SK-N-MC (cell line): ENCODE data around the gene DYNLT4.
"Not testable (repeated sequence)": the region's sequence is repeated elsewhere in the genome, so short reads cannot be mapped to it uniquely, and the experiment has no call there.

Source experiments
- EZH2 ChIP-seq: fragments of 200-600 bp; sonication (generic); IDR thresholded peaks from one replicate; pipeline ENCODE4 v1.6.1; 2017; ENCODE audit warnings: antibody characterized with exemption
- FOXP2 ChIP-seq: optimal IDR thresholded peaks from 2 replicates; pipeline ENCODE3; 2011; ENCODE audit warnings: mild to moderate bottlenecking, moderate library complexity; ENCODE audit not compliant: insufficient read depth; ENCODE audit errors: extremely low read length, control extremely low read depth
- POLR2AphosphoS5 ChIP-seq: IDR thresholded peaks from 2 replicates; pipeline ENCODE4 v1.6.1; 2012; ENCODE audit warnings: mild to moderate bottlenecking, low read depth, low read length, borderline replicate concordance

- TF ChIP-seq POLR2AphosphoS5, EZH2, FOXP2: not testable (repeated sequence)
These were observed 3.6 kb upstream of the DYNLT4 start for GRCh38 chr1:44810762-44811105.
